SW 1271 (cell line): ENCODE data around the gene PARL.

Experiments
- DNase-seq, 2 experiments: peaks; one replicate each; lab custom pipeline; 2025; lab: John Stamatoyannopoulos, UW

PARL gene

GRCh38 chr3:183818041-183818620, 66.5 kb downstream of the PARL start:
- DNase-seq, result no peak

- no peak for DNase-seq
Measured at GRCh38 chr3:183817639-183818038, 67.0 kb downstream of the PARL start.

- DNase-seq, result no peak
Measured at GRCh38 chr3:183816681-183817510, 67.8 kb downstream of the PARL start.

GRCh38 chr3:183815951-183816475, 68.7 kb downstream of the PARL start:
- DNase-seq, result no peak

GRCh38 chr3:183815563-183815940, 69.1 kb downstream of the PARL start:
- DNase-seq, result no peak

- DNase-seq, result no peak
Measured at GRCh38 chr3:183814240-183814639, 70.4 kb downstream of the PARL start.

GRCh38 chr3:183812761-183813445, 71.8 kb downstream of the PARL start:
- DNase-seq, result no peak

- DNase-seq, result no peak
Measured at GRCh38 chr3:183811638-183812037, 73.0 kb downstream of the PARL start.

GRCh38 chr3:183810643-183811594, 73.8 kb downstream of the PARL start:
- no peak for DNase-seq

GRCh38 chr3:183809270-183809669, 75.4 kb downstream of the PARL start:
- no peak for DNase-seq

GRCh38 chr3:183808355-183808754, 76.3 kb downstream of the PARL start:
- DNase-seq, result no peak

- DNase-seq, result no peak
Measured at GRCh38 chr3:183807881-183808280, 76.8 kb downstream of the PARL start.

- DNase-seq, result no peak
Measured at GRCh38 chr3:183807209-183807728, 77.4 kb downstream of the PARL start.

GRCh38 chr3:183802989-183803388, 81.7 kb downstream of the PARL start:
- no peak for DNase-seq

- no peak for DNase-seq
Measured at GRCh38 chr3:183801601-183802000, 83.1 kb downstream of the PARL start.

GRCh38 chr3:183800243-183800863, 84.3 kb downstream of the PARL start:
- DNase-seq, result no peak

- no peak for DNase-seq
Measured at GRCh38 chr3:183799461-183799860, 85.2 kb downstream of the PARL start.

GRCh38 chr3:183797996-183798395, 86.7 kb downstream of the PARL start:
- DNase-seq, result no peak

GRCh38 chr3:183796372-183796771, 88.3 kb downstream of the PARL start:
- DNase-seq, result no peak

- DNase-seq, result no peak
Measured at GRCh38 chr3:183794452-183794851, 90.2 kb downstream of the PARL start.

- DNase-seq, result no peak
Measured at GRCh38 chr3:183792976-183793375, 91.7 kb downstream of the PARL start.
